ENCODE data around the gene SHROOM2. TPM values are rescaled to one million over a fixed set of nuclear protein-coding genes. Genes with fewer than 3 reads are reported as not detected.

Gene SHROOM2
- total RNA-seq, 1 experiment from 2014 or later = 1.2 TPM

GRCh38 chrX:9980401-9980800 is 194.2 kb downstream of the SHROOM2 start:
- CTCF ChIA-PET = interaction anchor here (0.8 to 2.2 kb wide), 4 partner anchors 8 to 139 kb away, joined by 3 to 9 read pairs (median 5); no protein-coding TSS in a partner anchor
- TF ChIP-seq CTCF (IDR thresholded peaks at IDR 0.05; ENCODE audit: unreplicated experiment) = no peak
- intact Hi-C loops (cut with micrococcal nuclease) = loop anchor here (10.0 kb wide), 2 partner anchors 1166 to 1236 kb away; no protein-coding TSS in a partner anchor
- BruUV-seq (replicated peaks) = no TSS peak
- H3K9me3 Mint-ChIP-seq (ENCODE audit: unreplicated experiment) = no peaks in the 10 kb centered on the region
- H3K27me3 Mint-ChIP-seq (ENCODE audit: insufficient read depth, unreplicated experiment) = peaks cover 9% of the 10 kb centered on the region
- no peaks in the 10 kb centered on the region for H3K4me1 Mint-ChIP-seq (ENCODE audit: insufficient read depth, unreplicated experiment)
- no peak for DNase-seq (ENCODE audit: unreplicated experiment)
- POLR2A ChIA-PET = no interaction called here
- no peaks in the 10 kb centered on the region for H3K36me3 Mint-ChIP-seq (ENCODE audit: insufficient read depth, unreplicated experiment)
- H3K27ac Mint-ChIP-seq (ENCODE audit: low read depth, unreplicated experiment) = no peak overlapping the region
- no peak overlapping the region for H3K4me3 Mint-ChIP-seq (ENCODE audit: unreplicated experiment)

GRCh38 chrX:9980927-9981326 is 194.7 kb downstream of the SHROOM2 start:
- BruUV-seq (replicated peaks) = no TSS peak

GRCh38 chrX:9983441-9983840 is 197.2 kb downstream of the SHROOM2 start:
- intact Hi-C loops (cut with micrococcal nuclease) = loop anchor here (10.0 kb wide), 2 partner anchors 1169 to 1239 kb away; no protein-coding TSS in a partner anchor
- POLR2A ChIA-PET = no interaction called here
- no TSS peak for BruUV-seq (replicated peaks)
- Mint-ChIP-seq H3K36me3 (ENCODE audit: insufficient read depth, unreplicated experiment) (no peaks in the 10 kb centered on the region), H3K27ac (ENCODE audit: low read depth, unreplicated experiment) (no peak overlapping the region), H3K9me3 (ENCODE audit: unreplicated experiment) (no peaks in the 10 kb centered on the region), H3K4me1 (ENCODE audit: insufficient read depth, unreplicated experiment) (no peaks in the 10 kb centered on the region), H3K27me3 (ENCODE audit: insufficient read depth, unreplicated experiment) (peaks cover 11% of the 10 kb centered on the region), H3K4me3 (ENCODE audit: unreplicated experiment) (no peak overlapping the region)
- TF ChIP-seq CTCF (IDR thresholded peaks at IDR 0.05; ENCODE audit: unreplicated experiment) = no peak
- no peak for DNase-seq (ENCODE audit: unreplicated experiment)
- CTCF ChIA-PET = interaction anchor here (0.5 to 2.8 kb wide), 5 partner anchors 12 to 1238 kb away, joined by 3 to 17 read pairs (median 4); partner anchors contain the start of gene CLDN34

More at GRCh38 chrX:9980927-9981326, 194.7 kb downstream of the SHROOM2 start:
- Mint-ChIP-seq H3K4me1 (ENCODE audit: insufficient read depth, unreplicated experiment) (no peaks in the 10 kb centered on the region), H3K9me3 (ENCODE audit: unreplicated experiment) (no peaks in the 10 kb centered on the region), H3K27ac (ENCODE audit: low read depth, unreplicated experiment) (no peak overlapping the region), H3K4me3 (ENCODE audit: unreplicated experiment) (no peak overlapping the region), H3K27me3 (ENCODE audit: insufficient read depth, unreplicated experiment) (peaks cover 11% of the 10 kb centered on the region), H3K36me3 (ENCODE audit: insufficient read depth, unreplicated experiment) (no peaks in the 10 kb centered on the region)
- ChIA-PET POLR2A (no interaction called here), CTCF (interaction anchor here (0.5 to 2.8 kb wide), 4 partner anchors 14 to 139 kb away, joined by 4 to 17 read pairs (median 6); no protein-coding TSS in a partner anchor)
- DNase-seq (ENCODE audit: unreplicated experiment) = no peak
- no peak for TF ChIP-seq CTCF (IDR thresholded peaks at IDR 0.05; ENCODE audit: unreplicated experiment)
- intact Hi-C loops (cut with micrococcal nuclease) = loop anchor here (10.0 kb wide), 2 partner anchors 1166 to 1236 kb away; no protein-coding TSS in a partner anchor

GRCh38 chrX:9983846-9984245 is 197.6 kb downstream of the SHROOM2 start:
- DNase-seq (ENCODE audit: unreplicated experiment) = no peak
- Mint-ChIP-seq H3K4me1 (ENCODE audit: insufficient read depth, unreplicated experiment) (no peaks in the 10 kb centered on the region), H3K4me3 (ENCODE audit: unreplicated experiment) (no peak overlapping the region), H3K27me3 (ENCODE audit: insufficient read depth, unreplicated experiment) (peaks cover 11% of the 10 kb centered on the region), H3K9me3 (ENCODE audit: unreplicated experiment) (no peaks in the 10 kb centered on the region), H3K36me3 (ENCODE audit: insufficient read depth, unreplicated experiment) (no peaks in the 10 kb centered on the region), H3K27ac (ENCODE audit: low read depth, unreplicated experiment) (no peak overlapping the region)
- TF ChIP-seq CTCF (IDR thresholded peaks at IDR 0.05; ENCODE audit: unreplicated experiment) = no peak
- CTCF ChIA-PET = interaction anchor here (0.5 to 2.8 kb wide), 3 partner anchors 17 to 1239 kb away, joined by 3 to 17 read pairs (median 4); partner anchors contain the start of gene CLDN34
- intact Hi-C loops (cut with micrococcal nuclease) = loop anchor here (10.0 kb wide), 2 partner anchors 1169 to 1239 kb away; no protein-coding TSS in a partner anchor
- POLR2A ChIA-PET = no interaction called here
- no TSS peak for BruUV-seq (replicated peaks)

All from MCF 10A (cell line).